Type B pancreatic cell (in vitro differentiated cells): ENCODE measurements around the gene RDM1. TPM values are rescaled to one million over a fixed set of nuclear protein-coding genes. Genes with fewer than 3 reads are reported as not detected.

Experiments
- DNase-seq: peaks from one replicate; pipeline ENCODE4 v3.0.0; 2021; ENCODE audit warnings: mixed read lengths; ENCODE audit not compliant: unreplicated experiment; ENCODE audit errors: extremely low spot score
- H3K27ac Mint-ChIP-seq: 2 replicates; pipeline ENCODE4 v1.8.0; 2021; ENCODE audit warnings: mild to moderate bottlenecking, mixed read lengths
- H3K27me3 Mint-ChIP-seq: 2 replicates; pipeline ENCODE4 v1.8.0; 2021; ENCODE audit warnings: mixed read lengths
- H3K36me3 Mint-ChIP-seq: 2 replicates; pipeline ENCODE4 v1.8.0; 2021; ENCODE audit warnings: mixed read lengths
- H3K4me1 Mint-ChIP-seq: one replicate; pipeline ENCODE4 v1.8.0; 2021; ENCODE audit warnings: mixed read lengths; ENCODE audit not compliant: unreplicated experiment
- H3K4me3 Mint-ChIP-seq: 2 replicates; pipeline ENCODE4 v1.8.0; 2021; ENCODE audit warnings: mild to moderate bottlenecking, mixed read lengths
- H3K9me3 Mint-ChIP-seq: 2 replicates; pipeline ENCODE4 v1.8.0; 2021; ENCODE audit warnings: mixed read lengths
- CTCF ChIP-seq: fragments of 200-600 bp; sonication (generic); conservative IDR thresholded peaks from 2 replicates; pipeline ENCODE4 v1.5.0; 2021; ENCODE audit warnings: antibody characterized with exemption, mild to moderate bottlenecking
- long read RNA-seq: library from polyadenylated mRNA; unstranded; transcript quantifications from one replicate; pipeline ENCODE4 v2.0.0, GENCODE V29; 2020
- total RNA-seq: library from RNA; stranded (reverse); gene quantifications from 2 replicates; pipeline ENCODE4 v1.2.1, GENCODE V29; 2021; ENCODE audit warnings: low replicate concordance

RDM1 gene
- total RNA-seq: 3.9 and 4.4 TPM in 2 replicates
- long read RNA-seq, partial matches to known transcripts: 0 of 4 reads
- long read RNA-seq, other reads (novel, unspliced or antisense): 0 of 4 reads

- peak; percentile 89 for DNase-seq
- no peaks in the 10 kb centered on the region for H3K27me3 Mint-ChIP-seq
- H3K36me3 Mint-ChIP-seq: no peaks in the 10 kb centered on the region
- peaks cover 23% of the 10 kb centered on the region for H3K4me1 Mint-ChIP-seq
- peak within 1 kb of the TSS; percentile 92 for H3K4me3 Mint-ChIP-seq
- H3K27ac Mint-ChIP-seq: peak within 1 kb of the TSS; percentile 39
- TF ChIP-seq CTCF: no peak
- H3K9me3 Mint-ChIP-seq: no peaks in the 10 kb centered on the region
Observed at GRCh38 chr17:35930211-35931065, at the start of gene RDM1. RDM1 (minus strand) TSS chr17:35930773; CDS start chr17:35930727, 46 bp downstream.

GRCh38 chr17:35978346-35978745 lies 47.8 kb upstream of the RDM1 start:
- TF ChIP-seq CTCF: no peak
- Mint-ChIP-seq H3K27ac (no peak overlapping the region), H3K36me3 (no peaks in the 10 kb centered on the region), H3K9me3 (no peaks in the 10 kb centered on the region), H3K27me3 (peaks cover 3% of the 10 kb centered on the region), H3K4me1 (peaks cover 7% of the 10 kb centered on the region), H3K4me3 (no peak overlapping the region)
- no peak for DNase-seq

- TF ChIP-seq CTCF: no peak
- Mint-ChIP-seq H3K27me3 (peaks cover 3% of the 10 kb centered on the region), H3K4me3 (no peak overlapping the region), H3K36me3 (no peaks in the 10 kb centered on the region), H3K4me1 (peaks cover 9% of the 10 kb centered on the region), H3K27ac (no peak overlapping the region), H3K9me3 (no peaks in the 10 kb centered on the region)
- DNase-seq: no peak
Observed at GRCh38 chr17:35977509-35977908, 46.9 kb upstream of the RDM1 start.

GRCh38 chr17:35973333-35974260 lies 43.0 kb upstream of the RDM1 start:
- Mint-ChIP-seq H3K27me3 (no peaks in the 10 kb centered on the region), H3K4me1 (peaks cover 13% of the 10 kb centered on the region), H3K9me3 (no peaks in the 10 kb centered on the region), H3K36me3 (no peaks in the 10 kb centered on the region), H3K27ac (peak overlapping the region; percentile 72), H3K4me3 (peak overlapping the region; percentile 27)
- TF ChIP-seq CTCF: no peak
- no peak for DNase-seq

GRCh38 chr17:35972945-35973332 lies 42.4 kb upstream of the RDM1 start:
- no peaks in the 10 kb centered on the region for H3K27me3 Mint-ChIP-seq
- peak overlapping the region; percentile 60 for H3K27ac Mint-ChIP-seq
- peaks cover 13% of the 10 kb centered on the region for H3K4me1 Mint-ChIP-seq
- H3K9me3 Mint-ChIP-seq: no peaks in the 10 kb centered on the region
- no peak overlapping the region for H3K4me3 Mint-ChIP-seq
- H3K36me3 Mint-ChIP-seq: no peaks in the 10 kb centered on the region
- no peak for DNase-seq
- no peak for TF ChIP-seq CTCF
